HCT116 (cell line): ENCODE data around the gene MRPL21.

ENCODE experiments used
- ATF3 ChIP-seq: IDR thresholded peaks from 2 replicates; pipeline ENCODE4 v1.6.1; 2012
- CEBPB ChIP-seq: IDR thresholded peaks from 2 replicates; pipeline ENCODE4 v1.6.1; 2012; ENCODE audit warnings: low read depth
- CTCF ChIP-seq, 3 experiments: fragments of 200-600 bp in 1 of 3; sonication (generic) in 1 of 3; IDR thresholded peaks in 2 of 3; conservative IDR thresholded peaks in 1 of 3; 2 replicates each; pipeline ENCODE4 v1.5.1; 2012 to 2017; ENCODE audit warnings: low read depth in 2 of 3, low read length in 2 of 3, antibody characterized with exemption in 1 of 3, borderline replicate concordance in 1 of 3, control low read depth in 1 of 3, mild to moderate bottlenecking in 1 of 3, mixed read lengths in 1 of 3, mixed run types in 1 of 3, moderate library complexity in 1 of 3; ENCODE audit not compliant: insufficient read depth in 1 of 3
- EGR1 ChIP-seq: IDR thresholded peaks from 2 replicates; pipeline ENCODE4 v1.6.1; 2012; ENCODE audit warnings: low read depth
- EZH2 ChIP-seq: fragments of 200-600 bp; sonication (generic); IDR thresholded peaks from 2 replicates; pipeline ENCODE4 v1.6.1; 2017; ENCODE audit warnings: antibody characterized with exemption, mixed run types
- EZH2phosphoT487 ChIP-seq: fragments of 200-600 bp; IDR thresholded peaks from 2 replicates; pipeline ENCODE4 v1.6.1; 2018; ENCODE audit warnings: antibody characterized with exemption, borderline replicate concordance
- FOSL1 ChIP-seq: IDR thresholded peaks from 2 replicates; pipeline ENCODE4 v1.6.1; 2012; ENCODE audit warnings: low read depth
- POLR2AphosphoS5 ChIP-seq: IDR thresholded peaks from 2 replicates; pipeline ENCODE4 v1.6.1; 2011; ENCODE audit warnings: mild to moderate bottlenecking, low read depth, low read length, moderate library complexity
- RAD21 ChIP-seq: IDR thresholded peaks from 2 replicates; pipeline ENCODE4 v1.6.1; 2012; ENCODE audit warnings: low read depth, mild to moderate bottlenecking
- REST ChIP-seq: IDR thresholded peaks from 2 replicates; pipeline ENCODE4 v1.6.1; 2012; ENCODE audit warnings: low read depth
- SP1 ChIP-seq: IDR thresholded peaks from 2 replicates; pipeline ENCODE4 v1.6.1; 2012; ENCODE audit warnings: low read depth
- YY1 ChIP-seq: IDR thresholded peaks from 2 replicates; pipeline ENCODE4 v1.6.1; 2011; ENCODE audit warnings: low read length, low read depth, moderate library complexity, mild to moderate bottlenecking; ENCODE audit not compliant: insufficient replicate concordance; ENCODE audit errors: extremely low read depth
- TF ChIP-seq, protein P1 (sequence below): IDR thresholded peaks from 2 replicates; pipeline ENCODE4 v1.6.1; 2012

DNA sequence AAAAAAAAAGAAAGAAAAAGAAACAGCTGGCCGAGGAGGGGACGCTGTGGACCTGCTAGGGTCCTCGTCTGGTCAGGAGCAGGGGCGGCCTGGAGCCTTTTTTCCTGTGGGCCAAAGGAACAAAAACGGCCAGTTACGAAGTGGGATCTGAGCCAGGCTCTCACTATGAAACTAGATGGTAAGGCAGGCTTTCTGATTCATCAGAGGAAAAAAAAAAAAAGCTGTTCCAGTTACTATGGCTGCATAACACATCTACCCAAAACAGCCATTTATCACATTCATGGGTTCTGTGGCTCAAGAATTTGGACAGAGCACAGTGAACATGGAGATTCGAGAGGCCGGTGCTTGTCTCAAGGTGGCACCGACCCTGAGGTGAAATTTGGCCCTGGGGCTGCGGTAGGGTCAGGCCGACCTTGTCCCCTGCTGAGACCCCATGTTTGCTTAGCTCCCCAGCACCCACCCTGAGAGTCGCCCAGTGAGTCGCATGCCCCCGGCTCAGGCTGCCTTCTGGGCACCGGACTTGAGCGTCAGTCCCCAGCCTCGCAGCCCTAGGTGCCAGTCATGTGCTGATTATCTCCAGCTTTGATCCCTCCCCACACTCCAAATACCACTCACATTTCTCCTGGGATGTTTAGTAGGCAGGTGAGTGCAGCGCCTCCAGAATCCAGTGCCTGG lies 42.9 kb upstream of the MRPL21 start:
- no peak for TF ChIP-seq POLR2AphosphoS5
- no peak for TF ChIP-seq ATF3
- no peak for TF ChIP-seq EZH2
- TF ChIP-seq SP1, result no peak
- no peak for TF ChIP-seq CTCF (IDR thresholded peaks at IDR 0.05 in 2 of 3, conservative IDR thresholded peaks at IDR 0.05 in 1 of 3; ENCODE audit: borderline replicate concordance in 1 of 3, insufficient read depth in 1 of 3, low read depth in 2 of 3, low read length in 2 of 3)
- TF ChIP-seq EZH2phosphoT487, result no peak
- TF ChIP-seq, protein P1, sequence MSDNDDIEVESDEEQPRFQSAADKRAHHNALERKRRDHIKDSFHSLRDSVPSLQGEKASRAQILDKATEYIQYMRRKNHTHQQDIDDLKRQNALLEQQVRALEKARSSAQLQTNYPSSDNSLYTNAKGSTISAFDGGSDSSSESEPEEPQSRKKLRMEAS, result no peak
- TF ChIP-seq RAD21, result no peak
- no peak for TF ChIP-seq FOSL1
- no peak for TF ChIP-seq CEBPB
- no peak for TF ChIP-seq EGR1
- no peak for TF ChIP-seq YY1
- no peak for TF ChIP-seq REST
